Bladder microvascular endothelial cell (primary cell): ENCODE data around the gene PAEP. TPM values are rescaled to one million over a fixed set of nuclear protein-coding genes. Genes with fewer than 3 reads are reported as not detected.

Source experiments
- total RNA-seq: library from RNA; depleted of rRNA; stranded (reverse); fragments of >200 nt; gene quantifications from 2 replicates; pipeline ENCODE4 v1.2.3, GENCODE V29; 2014

PAEP gene
- total RNA-seq: not detected in 2 replicates

GRCh38 chr9:135561391-135562234 lies at the start of gene PAEP:
Gene PAEP (plus strand): TSS chr9:135561756.

GRCh38 chr9:135520916-135521607 lies 40.5 kb upstream of the PAEP start, which contains the start of gene LCN1:
Gene LCN1 (plus strand): TSS chr9:135521440. CDS start chr9:135521498, 58 bp downstream.

GRCh38 chr9:135545646-135546176 lies 15.8 kb upstream of the PAEP start, which contains the start of gene OBP2A:
Gene OBP2A (plus strand): TSS chr9:135546126. CDS start chr9:135546181, 55 bp downstream.

Other genes with a start within 250 kb of the PAEP start
- gene PPP1R26, start 82.0 kb upstream of the PAEP start, total RNA-seq: 11.5 and 17.8 TPM in 2 replicates
- gene MRPS2, start 61.1 kb upstream of the PAEP start, total RNA-seq: 10.8 and 15.1 TPM in 2 replicates
- not detected in 2 replicates for gene LCN1, start 40.3 kb upstream of the PAEP start, total RNA-seq
- gene OBP2A, start 15.6 kb upstream of the PAEP start, total RNA-seq: not detected in 2 replicates
- gene GLT6D1, start 77.8 kb downstream of the PAEP start, total RNA-seq: not detected in 2 replicates
- not detected in 2 replicates for gene LCN9, start 101.6 kb downstream of the PAEP start, total RNA-seq
- not detected in 2 replicates for gene SOHLH1, start 137.7 kb downstream of the PAEP start, total RNA-seq
- not detected in 2 replicates for gene KCNT1, start 140.4 kb downstream of the PAEP start, total RNA-seq